HG02943 (cell line): ENCODE data around the gene GRM4.
"Not testable (repeated sequence)": the region's sequence is repeated elsewhere in the genome, so short reads cannot be mapped to it uniquely, and the experiment has no call there.

Experiments
- ATAC-seq: cut with Tn5 transposase; IDR thresholded peaks from one replicate; pipeline ENCODE4 v1.9.1; 2021; ENCODE audit warnings: mild to moderate bottlenecking, low read depth, moderate library complexity; ENCODE audit not compliant: unreplicated experiment

The GRM4 gene

DNA sequence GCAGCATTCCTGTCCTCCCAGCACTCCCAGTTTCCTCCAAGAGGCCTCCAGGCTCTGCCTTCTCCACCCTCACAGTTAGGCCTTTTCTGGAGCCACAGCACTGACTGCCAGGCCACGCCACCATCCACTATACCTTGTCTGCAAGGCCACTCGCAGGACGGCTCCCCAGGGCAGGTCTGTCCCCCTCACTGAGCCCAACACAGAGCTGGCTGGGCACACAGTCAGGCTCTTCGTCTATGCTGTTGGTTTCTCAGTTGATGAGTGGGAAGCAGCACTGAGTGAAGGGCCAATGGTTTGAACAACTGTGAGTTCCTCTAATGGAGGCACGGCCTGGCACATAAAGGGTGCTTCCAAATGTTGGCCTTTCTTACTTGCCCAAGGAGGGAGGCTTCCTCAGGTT is 95.2 kb downstream of the GRM4 start:
- no peak for ATAC-seq

DNA sequence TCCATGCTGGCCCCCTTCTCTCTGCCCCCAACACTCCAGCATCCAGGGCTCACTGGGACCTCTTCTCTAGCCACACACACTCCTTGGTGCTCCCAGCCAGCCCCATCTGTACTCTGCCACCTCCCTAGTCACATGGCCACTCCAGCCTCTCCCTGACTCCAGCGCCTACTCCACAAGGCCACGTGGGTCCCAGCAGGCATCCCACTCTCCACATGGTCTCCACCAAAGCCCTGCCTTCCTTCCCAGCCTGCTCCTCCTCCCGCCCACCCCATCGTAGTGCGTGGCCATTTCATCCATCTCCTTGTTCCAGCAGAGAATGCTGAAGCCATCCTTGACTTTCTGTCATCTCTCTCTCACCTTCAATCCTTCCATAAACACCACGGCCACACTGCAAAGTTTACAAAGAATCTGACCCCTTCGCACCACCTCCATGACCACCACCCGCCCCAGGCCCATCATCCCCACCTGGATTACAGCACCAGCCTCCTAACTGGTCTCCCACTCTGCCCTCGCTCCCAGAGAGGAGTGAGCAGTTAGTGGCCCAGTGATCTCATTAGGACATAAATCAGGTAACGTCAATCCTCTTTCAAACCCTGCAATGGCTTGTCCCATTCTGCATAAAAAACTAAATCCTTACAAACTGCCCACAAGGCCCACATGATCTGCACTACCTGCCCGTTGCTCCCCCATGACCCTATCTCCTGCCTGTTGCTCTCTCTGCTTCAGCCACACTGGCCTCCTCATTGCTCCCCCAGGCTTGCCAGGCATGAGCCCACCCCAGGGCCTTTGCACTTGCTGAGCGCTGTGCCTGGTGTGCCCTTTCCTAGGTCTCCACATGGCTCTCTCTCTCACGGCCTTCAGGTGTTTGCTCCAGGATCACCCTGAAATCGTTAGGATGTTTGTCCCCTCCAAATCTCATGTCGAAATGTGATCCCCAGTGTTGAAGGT is 96.2 kb downstream of the GRM4 start:
- ATAC-seq: no peak

DNA sequence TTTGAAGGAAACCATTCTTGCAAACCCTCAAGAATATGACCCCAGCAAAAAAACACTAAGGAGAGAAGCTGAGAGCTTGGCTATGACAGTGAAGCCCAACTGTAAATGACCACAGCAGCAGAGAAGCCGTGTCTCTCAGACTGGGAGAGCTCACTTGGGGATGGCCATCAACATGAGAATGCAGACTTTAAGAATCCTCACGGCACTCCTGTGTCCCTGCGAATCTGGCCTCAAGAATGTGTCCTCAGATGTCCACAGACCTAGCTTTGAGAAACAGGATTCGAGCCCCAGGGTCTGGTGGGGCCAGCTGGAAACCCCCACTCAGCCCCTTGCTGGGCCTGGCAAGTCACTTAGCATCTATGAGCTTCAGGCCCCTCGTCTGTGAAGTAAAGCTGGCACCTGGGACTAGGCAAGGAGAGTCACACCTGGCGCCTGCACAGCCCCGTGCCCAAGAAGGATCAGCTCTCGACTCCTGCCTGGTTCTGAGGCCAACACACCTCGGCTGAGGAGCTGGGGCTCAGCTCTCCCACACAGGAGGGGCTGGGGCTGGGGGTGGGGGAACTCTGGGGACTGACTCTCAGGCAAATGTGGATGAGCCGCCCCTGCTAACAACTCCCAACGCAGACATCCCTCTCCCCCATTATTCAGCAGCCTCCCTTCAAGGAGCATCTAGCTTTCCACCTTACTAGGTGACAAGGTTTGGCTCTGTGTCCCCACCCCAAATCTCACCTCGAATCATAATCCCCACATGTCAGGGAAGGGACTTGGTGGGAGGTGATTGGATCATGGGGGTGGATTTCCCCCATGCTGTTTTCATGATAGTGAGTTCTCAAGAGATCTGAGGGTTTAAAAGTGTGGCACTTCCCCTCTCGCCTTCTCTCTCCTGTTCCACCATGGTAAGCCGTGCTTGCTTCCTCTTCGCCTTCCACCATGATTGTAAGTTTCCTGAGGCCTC is 97.7 kb downstream of the GRM4 start:
- no peak for ATAC-seq

GRCh38 chr6:34046617-34047016 is 99.3 kb downstream of the GRM4 start:
- no peak for ATAC-seq

GRCh38 chr6:34045771-34046170 is 100.1 kb downstream of the GRM4 start:
- ATAC-seq: no peak

GRCh38 chr6:34044945-34045595 is 100.8 kb downstream of the GRM4 start:
- ATAC-seq: no peak

DNA sequence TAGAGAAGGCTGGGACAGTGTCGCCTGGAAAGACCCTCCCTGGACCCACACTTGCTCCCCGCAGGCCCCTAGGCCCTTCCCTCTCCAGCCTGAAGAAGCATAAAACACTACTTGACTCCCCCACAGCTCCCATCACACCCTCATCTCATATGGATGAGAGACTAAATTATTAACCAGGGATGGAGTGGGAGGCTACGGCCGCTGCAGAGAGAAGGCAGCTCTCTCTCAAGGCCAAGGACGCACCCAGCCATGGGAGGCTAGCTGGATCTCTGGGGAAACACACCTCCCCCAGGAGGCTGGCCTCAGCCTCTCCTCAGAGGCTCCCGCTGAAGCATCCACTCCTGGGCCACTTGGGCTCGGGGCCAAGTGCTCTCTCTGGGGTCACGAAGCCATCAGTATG is 102.5 kb downstream of the GRM4 start:
- no peak for ATAC-seq

DNA sequence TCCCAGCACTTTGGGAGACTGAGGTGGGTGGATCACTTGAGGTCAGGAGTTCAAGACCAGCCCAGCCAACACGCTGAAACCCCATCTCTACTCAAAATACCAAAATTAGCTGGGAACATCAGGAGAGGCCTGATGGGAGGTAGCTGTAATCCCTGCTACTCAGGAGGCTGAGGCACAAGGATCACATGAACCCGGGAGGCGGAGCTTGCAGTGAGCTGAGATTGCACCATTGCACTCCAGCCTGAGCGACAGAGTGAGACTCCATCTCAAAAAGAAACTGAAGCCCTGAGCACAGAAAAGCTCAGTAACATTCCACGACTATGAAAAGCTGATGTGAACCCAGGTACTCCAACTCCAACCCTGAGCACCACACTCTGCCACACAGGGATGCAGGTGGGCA is 103.9 kb downstream of the GRM4 start:
- ATAC-seq: not testable (repeated sequence)

DNA sequence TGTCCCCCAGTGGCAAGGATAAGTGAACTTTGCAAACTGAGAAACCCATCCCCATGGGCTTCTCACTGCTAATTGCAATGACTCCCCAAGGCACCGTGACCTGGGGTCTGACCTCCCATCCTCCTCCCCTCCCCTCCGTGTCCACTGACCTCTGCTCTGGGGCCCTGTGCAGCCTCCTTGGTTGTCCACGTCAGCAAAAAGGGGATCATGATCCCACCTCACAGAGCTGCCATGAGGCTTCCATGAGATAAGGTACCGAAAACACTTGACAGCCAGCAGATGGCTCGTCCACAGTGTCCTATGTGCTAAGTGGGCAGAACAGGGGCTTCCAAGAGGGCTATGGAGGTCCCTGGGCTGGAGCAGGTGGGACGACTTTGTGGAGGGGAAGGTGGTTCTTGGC is 104.5 kb downstream of the GRM4 start:
- ATAC-seq: no peak

- no peak for ATAC-seq
Observed at GRCh38 chr6:34039943-34040342, 105.9 kb downstream of the GRM4 start.

DNA sequence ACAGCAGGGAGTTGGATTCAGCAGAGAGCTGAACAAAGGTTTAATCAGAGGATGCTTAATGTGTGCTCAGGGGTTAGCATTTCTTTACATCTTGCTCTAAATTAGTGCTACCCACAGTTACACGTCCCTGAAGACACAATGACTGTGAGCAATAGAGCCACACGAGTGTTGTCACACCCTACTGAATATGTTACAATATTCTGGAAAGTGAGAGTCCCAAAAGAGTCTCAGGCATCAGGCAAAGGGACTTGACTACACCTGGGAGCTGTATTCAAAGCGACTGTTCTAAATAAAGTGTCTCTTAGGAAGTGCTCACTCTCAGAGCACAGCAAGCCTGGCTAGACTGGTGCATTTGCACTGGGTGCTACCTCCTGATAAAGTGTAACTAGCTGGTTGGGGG is 108.7 kb downstream of the GRM4 start:
- ATAC-seq: no peak

DNA sequence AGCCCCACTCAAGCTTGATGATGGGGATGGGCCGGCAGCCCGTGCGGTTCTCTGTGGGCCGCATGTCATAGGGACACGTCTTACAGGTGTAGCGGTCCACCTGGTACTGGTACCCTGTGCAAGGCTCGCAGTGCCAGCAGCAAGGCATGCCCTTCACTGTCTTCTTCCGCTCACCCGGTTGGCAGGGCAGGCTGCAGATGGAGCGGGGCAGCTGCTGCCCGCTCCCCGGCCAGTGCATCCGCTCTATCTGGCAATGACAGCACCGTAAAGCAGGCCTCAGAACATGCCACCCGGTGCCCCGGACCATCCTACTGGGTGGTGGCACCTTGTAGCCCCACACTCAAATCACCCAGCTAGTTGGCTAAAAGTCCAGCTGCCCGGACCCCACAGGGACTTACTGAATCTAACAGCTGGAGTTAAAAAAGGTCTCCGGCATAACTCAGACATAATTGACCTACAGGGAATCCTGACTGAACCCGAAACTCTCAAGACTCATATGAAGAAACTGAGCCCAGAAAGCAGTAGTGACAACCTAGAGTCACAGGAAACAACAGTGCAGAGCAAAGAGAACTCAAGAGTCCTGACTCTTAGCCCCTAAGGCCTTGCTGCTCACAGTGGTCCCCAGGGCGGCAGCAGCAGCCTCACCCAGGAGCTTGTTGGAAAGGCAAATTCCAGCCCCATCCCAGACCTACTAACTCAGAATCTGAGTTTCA is 109.4 kb downstream of the GRM4 start:
- no peak for ATAC-seq

- no peak for ATAC-seq
Observed at GRCh38 chr6:34035704-34036356, 110.1 kb downstream of the GRM4 start.

DNA sequence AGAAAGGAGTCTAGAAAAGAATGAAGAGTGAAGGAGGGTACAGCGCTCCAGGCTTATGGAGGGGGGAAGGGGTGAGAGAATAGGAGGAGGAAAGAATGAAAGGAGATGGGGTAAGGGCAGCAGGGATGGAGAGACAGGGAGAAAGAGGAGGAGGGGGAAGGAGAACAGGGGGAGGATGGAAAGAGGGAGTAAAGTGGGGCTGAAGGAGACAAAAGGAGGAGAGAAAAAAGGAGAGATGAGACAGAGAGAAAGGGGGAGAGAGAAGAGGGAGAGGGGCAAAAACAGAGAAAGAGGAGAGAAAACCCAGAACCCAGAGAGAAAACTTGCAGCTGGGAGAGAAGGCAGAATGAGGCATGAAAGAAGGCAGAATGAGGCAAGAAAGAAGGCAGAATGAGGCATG is 110.7 kb downstream of the GRM4 start:
- ATAC-seq: no peak

GRCh38 chr6:34032856-34033255 is 113.0 kb downstream of the GRM4 start:
- ATAC-seq: no peak

- ATAC-seq: no peak
Observed at GRCh38 chr6:34031625-34032383, 114.1 kb downstream of the GRM4 start.

- ATAC-seq: no peak
Observed at GRCh38 chr6:34030831-34031624, 114.9 kb downstream of the GRM4 start.
